Prostate gland (tissue), 2 donors: ENCODE data around the gene FOS.

Source experiments
- POLR2A ChIP-seq: fragments of 450-650 bp; IDR thresholded peaks from one replicate; pipeline ENCODE4 v1.6.1; 2016; ENCODE audit warnings: antibody characterized with exemption, mild to moderate bottlenecking
- POLR2AphosphoS5 ChIP-seq: sonication (generic); formaldehyde crosslinking; IDR thresholded peaks from one replicate; pipeline ENCODE4 v1.6.1; 2017; ENCODE audit warnings: antibody characterized with exemption
- TF ChIP-seq, protein P1 (sequence below), 4 experiments: fragments of 200-600 bp in 2 of 4; fragments of 450-650 bp in 2 of 4; sonication (generic) in 2 of 4; IDR thresholded peaks; 1 replicate in 3 of 4; 2 replicates in 1 of 4; pipeline ENCODE4 v1.5.1; 2016 to 2019; ENCODE audit warnings: antibody characterized with exemption in 4 of 4, mild to moderate bottlenecking in 2 of 4, moderate library complexity in 2 of 4

DNA sequence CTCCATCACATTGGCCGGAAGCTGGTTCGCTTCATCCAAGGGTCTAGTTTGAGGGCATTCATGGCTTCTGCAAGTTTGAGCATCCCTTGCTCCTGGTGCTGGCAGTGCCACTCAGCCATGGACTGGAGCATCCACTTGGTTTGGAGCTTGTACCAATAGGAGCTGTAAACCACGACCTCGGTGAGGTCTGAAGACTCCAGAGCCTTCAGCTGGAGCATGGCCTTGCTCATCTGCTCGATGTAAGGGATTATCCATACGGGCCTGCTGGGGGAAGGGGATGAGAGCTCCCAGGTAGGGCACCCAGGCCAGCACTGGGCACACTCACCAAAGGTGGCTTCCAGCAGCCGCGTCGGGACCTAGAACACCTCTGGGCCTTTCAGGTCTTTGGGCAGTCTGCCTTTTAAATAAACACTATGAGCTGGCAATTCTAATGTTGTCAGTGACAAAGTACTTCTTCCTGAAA lies 13.5 kb downstream of the FOS start:
- TF ChIP-seq, protein P1, sequence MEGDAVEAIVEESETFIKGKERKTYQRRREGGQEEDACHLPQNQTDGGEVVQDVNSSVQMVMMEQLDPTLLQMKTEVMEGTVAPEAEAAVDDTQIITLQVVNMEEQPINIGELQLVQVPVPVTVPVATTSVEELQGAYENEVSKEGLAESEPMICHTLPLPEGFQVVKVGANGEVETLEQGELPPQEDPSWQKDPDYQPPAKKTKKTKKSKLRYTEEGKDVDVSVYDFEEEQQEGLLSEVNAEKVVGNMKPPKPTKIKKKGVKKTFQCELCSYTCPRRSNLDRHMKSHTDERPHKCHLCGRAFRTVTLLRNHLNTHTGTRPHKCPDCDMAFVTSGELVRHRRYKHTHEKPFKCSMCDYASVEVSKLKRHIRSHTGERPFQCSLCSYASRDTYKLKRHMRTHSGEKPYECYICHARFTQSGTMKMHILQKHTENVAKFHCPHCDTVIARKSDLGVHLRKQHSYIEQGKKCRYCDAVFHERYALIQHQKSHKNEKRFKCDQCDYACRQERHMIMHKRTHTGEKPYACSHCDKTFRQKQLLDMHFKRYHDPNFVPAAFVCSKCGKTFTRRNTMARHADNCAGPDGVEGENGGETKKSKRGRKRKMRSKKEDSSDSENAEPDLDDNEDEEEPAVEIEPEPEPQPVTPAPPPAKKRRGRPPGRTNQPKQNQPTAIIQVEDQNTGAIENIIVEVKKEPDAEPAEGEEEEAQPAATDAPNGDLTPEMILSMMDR (IDR thresholded peaks at IDR 0.05) = no peak
- TF ChIP-seq POLR2AphosphoS5 (no peak), POLR2A (no peak)
